ENCODE measurements around the gene ZNF524. TPM values are rescaled to one million over a fixed set of nuclear protein-coding genes. Genes with fewer than 3 reads are reported as not detected.

Gene ZNF524
- total RNA-seq, 2 experiments from 2014 or later, result 9.2 to 21.6 TPM

DNA sequence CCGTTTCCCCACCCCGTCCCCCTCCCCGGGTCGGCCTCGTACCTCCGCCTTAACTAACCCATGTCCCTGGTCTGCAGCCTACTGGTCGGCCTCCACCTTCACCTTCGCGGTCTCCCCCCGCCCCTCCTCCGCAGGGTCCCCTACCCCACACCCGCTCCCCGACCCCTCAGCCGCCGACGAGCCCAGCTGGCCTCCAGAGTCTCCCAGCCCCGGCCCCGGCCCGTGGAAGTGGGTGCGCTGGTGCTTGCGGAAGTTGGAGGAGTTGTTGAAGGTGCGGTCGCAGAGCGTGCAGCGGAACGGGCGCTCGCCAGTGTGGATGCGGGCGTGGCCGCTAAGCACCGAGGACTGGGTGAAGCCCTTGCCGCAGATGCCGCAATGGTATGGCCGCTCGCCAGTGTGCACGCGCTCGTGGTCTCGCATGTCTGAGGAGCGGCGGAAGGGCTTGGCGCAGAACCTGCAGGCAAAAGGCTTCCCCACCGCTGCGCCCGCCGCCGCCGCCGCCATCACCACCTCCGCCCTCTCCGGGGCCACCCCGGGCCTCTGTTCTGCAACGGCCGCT, 21.7 kb downstream of the ZNF524 start:
- Histone ChIP-seq H3K79me2 (ENCODE audit: insufficient read depth, low read depth, low read length) (no peaks in the 10 kb centered on the region), H3K9me2 (ENCODE audit: insufficient read depth, low read length) (no peaks in the 10 kb centered on the region), H3K4me1 (ENCODE audit: insufficient read depth, low read length, poor library complexity, severe bottlenecking) (peaks cover 11% of the 10 kb centered on the region), H3K4me2 (ENCODE audit: low read length) (no peak overlapping the region), H2AFZ (ENCODE audit: low read length) (no peak overlapping the region), H3K27ac (ENCODE audit: low read depth, low read length, poor library complexity, severe bottlenecking) (no peak overlapping the region), H3K9me3 (ENCODE audit: low read length) (no peaks in the 10 kb centered on the region), H3K36me3 (ENCODE audit: insufficient read depth, low read length) (peaks cover 20% of the 10 kb centered on the region), H4K20me1 (ENCODE audit: insufficient read depth, low read length) (no peaks in the 10 kb centered on the region), H3K4me3 (ENCODE audit: low read depth, low read length, poor library complexity, severe bottlenecking) (no peak overlapping the region)
- POLR2A ChIA-PET, result no interaction called here
- DNase-seq (ENCODE audit: low spot score), result no peak
- CTCF ChIA-PET (ENCODE audit: unreplicated experiment), result no interaction called here
- no TSS peak for BruUV-seq (replicated peaks)
- no peak for TF ChIP-seq EZH2phosphoT487 (IDR thresholded peaks at IDR 0.05; ENCODE audit: borderline replicate concordance, low read depth, low read length)
- TF ChIP-seq, protein P1, sequence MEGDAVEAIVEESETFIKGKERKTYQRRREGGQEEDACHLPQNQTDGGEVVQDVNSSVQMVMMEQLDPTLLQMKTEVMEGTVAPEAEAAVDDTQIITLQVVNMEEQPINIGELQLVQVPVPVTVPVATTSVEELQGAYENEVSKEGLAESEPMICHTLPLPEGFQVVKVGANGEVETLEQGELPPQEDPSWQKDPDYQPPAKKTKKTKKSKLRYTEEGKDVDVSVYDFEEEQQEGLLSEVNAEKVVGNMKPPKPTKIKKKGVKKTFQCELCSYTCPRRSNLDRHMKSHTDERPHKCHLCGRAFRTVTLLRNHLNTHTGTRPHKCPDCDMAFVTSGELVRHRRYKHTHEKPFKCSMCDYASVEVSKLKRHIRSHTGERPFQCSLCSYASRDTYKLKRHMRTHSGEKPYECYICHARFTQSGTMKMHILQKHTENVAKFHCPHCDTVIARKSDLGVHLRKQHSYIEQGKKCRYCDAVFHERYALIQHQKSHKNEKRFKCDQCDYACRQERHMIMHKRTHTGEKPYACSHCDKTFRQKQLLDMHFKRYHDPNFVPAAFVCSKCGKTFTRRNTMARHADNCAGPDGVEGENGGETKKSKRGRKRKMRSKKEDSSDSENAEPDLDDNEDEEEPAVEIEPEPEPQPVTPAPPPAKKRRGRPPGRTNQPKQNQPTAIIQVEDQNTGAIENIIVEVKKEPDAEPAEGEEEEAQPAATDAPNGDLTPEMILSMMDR (conservative IDR thresholded peaks at IDR 0.05; ENCODE audit: low read length), result no peak
- intact Hi-C loops (cut with micrococcal nuclease; ENCODE audit: unreplicated experiment), result no loop called here

DNA sequence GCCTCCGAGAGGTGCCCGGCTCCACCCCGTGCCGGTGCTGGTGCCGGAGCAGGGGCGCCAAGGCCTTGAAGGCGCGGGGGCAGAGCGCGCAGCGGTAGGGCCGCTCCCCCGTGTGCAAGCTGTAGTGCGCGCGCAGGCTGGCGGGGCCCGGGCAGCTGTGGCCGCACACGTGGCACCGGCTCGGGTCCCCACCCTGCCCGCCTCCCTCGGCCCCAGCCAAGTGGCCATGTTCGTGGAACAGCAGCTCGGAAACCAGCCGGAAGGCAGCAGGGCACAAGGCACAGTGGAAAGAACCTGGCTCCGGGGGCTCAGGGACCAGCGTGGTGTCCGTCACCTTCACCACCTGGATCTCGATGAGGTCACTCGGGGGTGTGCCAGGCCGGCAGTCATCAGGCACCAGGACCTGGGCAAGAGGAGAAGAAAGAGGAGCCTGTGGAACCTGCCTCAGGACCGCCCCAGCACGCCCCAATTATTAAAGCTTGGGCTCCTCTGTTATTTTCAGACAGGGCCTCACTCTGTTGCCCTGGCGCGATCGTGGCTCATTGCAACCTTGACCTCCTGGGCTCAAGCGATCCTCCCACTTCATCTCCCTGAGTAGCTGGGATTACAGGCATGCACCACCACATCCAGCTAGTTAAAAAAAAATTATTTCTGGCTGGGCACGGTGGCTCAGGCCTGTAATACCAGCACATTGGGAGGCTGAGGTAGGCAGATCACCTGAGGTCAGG, 22.3 kb downstream of the ZNF524 start:
- no peak overlapping the region for H3K4me2 ChIP-seq (ENCODE audit: low read length)
- H3K4me3 ChIP-seq (ENCODE audit: low read depth, low read length, poor library complexity, severe bottlenecking), result no peak overlapping the region
- H3K27ac ChIP-seq (ENCODE audit: low read depth, low read length, poor library complexity, severe bottlenecking), result no peak overlapping the region
- intact Hi-C loops (cut with micrococcal nuclease; ENCODE audit: unreplicated experiment), result no loop called here
- DNase-seq (ENCODE audit: low spot score), result no peak
- no peaks in the 10 kb centered on the region for H3K79me2 ChIP-seq (ENCODE audit: insufficient read depth, low read depth, low read length)
- no peaks in the 10 kb centered on the region for H3K9me3 ChIP-seq (ENCODE audit: low read length)
- H4K20me1 ChIP-seq (ENCODE audit: insufficient read depth, low read length), result no peaks in the 10 kb centered on the region
- no TSS peak for BruUV-seq (replicated peaks)
- CTCF ChIA-PET (ENCODE audit: unreplicated experiment), result no interaction called here
- peaks cover 15% of the 10 kb centered on the region for H3K36me3 ChIP-seq (ENCODE audit: insufficient read depth, low read length)
- H3K4me1 ChIP-seq (ENCODE audit: insufficient read depth, low read length, poor library complexity, severe bottlenecking), result peaks cover 11% of the 10 kb centered on the region
- TF ChIP-seq, protein P1 (conservative IDR thresholded peaks at IDR 0.05; ENCODE audit: low read length), result no peak
- no peak for TF ChIP-seq EZH2phosphoT487 (IDR thresholded peaks at IDR 0.05; ENCODE audit: borderline replicate concordance, low read depth, low read length)
- no peak overlapping the region for H2AFZ ChIP-seq (ENCODE audit: low read length)
- H3K9me2 ChIP-seq (ENCODE audit: insufficient read depth, low read length), result no peaks in the 10 kb centered on the region
- POLR2A ChIA-PET, result interaction anchor here (0.6 kb wide), 1 partner anchor 111 kb away, joined by 4 read pairs; no protein-coding TSS in a partner anchor

DNA sequence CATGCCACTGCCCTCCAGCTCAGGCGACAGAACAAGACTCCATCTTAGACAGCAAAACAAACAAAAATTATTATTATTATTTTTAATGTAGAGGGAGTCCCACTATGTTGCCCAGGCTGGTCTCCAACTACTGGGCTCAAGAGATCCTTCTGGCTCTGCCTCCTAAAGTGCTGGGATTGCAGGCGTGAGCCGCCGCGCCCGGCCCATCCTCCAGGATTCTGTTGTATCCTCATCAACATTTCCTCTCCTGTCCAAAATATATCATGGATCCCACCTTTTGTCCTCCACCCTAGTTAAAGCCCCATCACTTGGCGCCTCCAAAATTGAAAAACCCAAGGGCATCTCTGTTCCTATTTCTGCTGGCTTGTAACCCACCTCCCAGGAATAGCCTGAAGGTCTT, 23.0 kb downstream of the ZNF524 start:
- ChIA-PET POLR2A (interaction anchor here (0.6 kb wide), 1 partner anchor 111 kb away, joined by 4 read pairs; no protein-coding TSS in a partner anchor), CTCF (ENCODE audit: unreplicated experiment) (no interaction called here)
- intact Hi-C loops (cut with micrococcal nuclease; ENCODE audit: unreplicated experiment), result no loop called here
- no peak overlapping the region for H3K4me3 ChIP-seq (ENCODE audit: low read depth, low read length, poor library complexity, severe bottlenecking)
- H2AFZ ChIP-seq (ENCODE audit: low read length), result no peak overlapping the region
- H3K9me2 ChIP-seq (ENCODE audit: insufficient read depth, low read length), result no peaks in the 10 kb centered on the region
- H3K9me3 ChIP-seq (ENCODE audit: low read length), result no peaks in the 10 kb centered on the region
- TF ChIP-seq EZH2phosphoT487 (IDR thresholded peaks at IDR 0.05; ENCODE audit: borderline replicate concordance, low read depth, low read length), result no peak
- TF ChIP-seq, protein P1 (conservative IDR thresholded peaks at IDR 0.05; ENCODE audit: low read length), result no peak
- H3K79me2 ChIP-seq (ENCODE audit: insufficient read depth, low read depth, low read length), result no peaks in the 10 kb centered on the region
- H3K27ac ChIP-seq (ENCODE audit: low read depth, low read length, poor library complexity, severe bottlenecking), result no peak overlapping the region
- H3K4me2 ChIP-seq (ENCODE audit: low read length), result no peak overlapping the region; the same call in 1 of the 2 replicates
- DNase-seq (ENCODE audit: low spot score), result no peak
- peaks cover 11% of the 10 kb centered on the region for H3K4me1 ChIP-seq (ENCODE audit: insufficient read depth, low read length, poor library complexity, severe bottlenecking)
- BruUV-seq (replicated peaks), result no TSS peak
- H3K36me3 ChIP-seq (ENCODE audit: insufficient read depth, low read length), result peaks cover 8% of the 10 kb centered on the region; the same call in 1 of the 2 replicates
- no peaks in the 10 kb centered on the region for H4K20me1 ChIP-seq (ENCODE audit: insufficient read depth, low read length)

Measured in OCI-LY7 (cell line).